Colonic mucosa (tissue), 4 donors: ENCODE measurements around the gene WLS. TPM values are rescaled to one million over a fixed set of nuclear protein-coding genes. Genes with fewer than 3 reads are reported as not detected.

Experiments used
- DNase-seq: peaks from one replicate; pipeline ENCODE4 v3.0.0-alpha.2; 2020
- H3K27ac ChIP-seq: fragments of 200-600 bp; one replicate; pipeline ENCODE4 v1.8.0; 2021
- H3K27me3 ChIP-seq: fragments of 200-600 bp; one replicate; pipeline ENCODE4 v1.8.0; 2021
- H3K36me3 ChIP-seq: fragments of 200-600 bp; one replicate; pipeline ENCODE4 v1.8.0; 2021
- H3K4me1 ChIP-seq: fragments of 200-600 bp; one replicate; pipeline ENCODE4 v1.8.0; 2021; ENCODE audit warnings: mild to moderate bottlenecking
- H3K4me3 ChIP-seq: fragments of 200-600 bp; one replicate; pipeline ENCODE4 v1.8.0; 2021
- H3K9ac ChIP-seq, 2 donors: one replicate each; pipeline ENCODE4 v1.7.0; 2013; ENCODE audit warnings: control low read depth in 2 of 2, low read depth in 2 of 2, low read length in 2 of 2
- H3K9me3 ChIP-seq: fragments of 200-600 bp; one replicate; pipeline ENCODE4 v1.8.0; 2021
- CTCF ChIP-seq: fragments of 200-600 bp; IDR thresholded peaks from one replicate; pipeline ENCODE4 v1.8.0; 2022; ENCODE audit warnings: antibody characterized with exemption, mild to moderate bottlenecking
- intact Hi-C: fragments of 100-400 bp; cut with DNase I; formaldehyde crosslinking; loops from one replicate; pipeline ENCODE4 v1.14.1; 2022
- total RNA-seq, 2 donors: library from RNA; stranded (reverse); fragmentation: NEBNext Ultra II Directional in 1 of 2; extraction: Animal tissue kit (Norgen Biotek cat#: 25700) in 1 of 2; gene quantifications; one replicate each; pipeline ENCODE4 v1.2.1, GENCODE V29; 2021
- donor health status: healthy.
- donor health status: DM: no; HTN: no; CAD: no.
- donor health status: DM: no; HTN: no; CAD: no.

Gene WLS
- total RNA-seq, 2 donors from 2014 or later, result 88.3 to 116 TPM

- Histone ChIP-seq H3K9ac (no peak overlapping the region), H3K27ac (no peak overlapping the region), H3K27me3 (no peaks in the 10 kb centered on the region), H3K36me3 (no peaks in the 10 kb centered on the region), H3K9me3 (no peaks in the 10 kb centered on the region), H3K4me1 (no peaks in the 10 kb centered on the region), H3K4me3 (no peak overlapping the region)
- intact Hi-C loops, result loop anchor here (5.0 kb wide), 1 partner anchor 83 kb away; the partner anchor contains the start of gene WLS
- DNase-seq, result no peak
- TF ChIP-seq CTCF, result no peak
Observed at GRCh38 chr1:68149110-68149798, 83.1 kb downstream of the WLS start.

- intact Hi-C loops, result loop anchor here (5.0 kb wide), 1 partner anchor 84 kb away; the partner anchor contains the start of gene WLS
- Histone ChIP-seq H3K27me3 (no peaks in the 10 kb centered on the region), H3K9me3 (no peaks in the 10 kb centered on the region), H3K4me1 (no peaks in the 10 kb centered on the region), H3K9ac (no peak overlapping the region), H3K36me3 (no peaks in the 10 kb centered on the region), H3K4me3 (no peak overlapping the region), H3K27ac (no peak overlapping the region)
- DNase-seq, result no peak
- TF ChIP-seq CTCF, result no peak
Observed at GRCh38 chr1:68148631-68149030, 83.7 kb downstream of the WLS start.

- no peak for TF ChIP-seq CTCF
- Histone ChIP-seq H3K4me1 (no peaks in the 10 kb centered on the region), H3K4me3 (no peak overlapping the region), H3K27me3 (no peaks in the 10 kb centered on the region), H3K36me3 (no peaks in the 10 kb centered on the region), H3K9me3 (no peaks in the 10 kb centered on the region), H3K9ac (no peak overlapping the region), H3K27ac (no peak overlapping the region)
- DNase-seq, result no peak
- intact Hi-C loops, result loop anchor here (5.0 kb wide), 1 partner anchor 85 kb away; the partner anchor contains the start of gene WLS
Observed at GRCh38 chr1:68147534-68148171, 84.7 kb downstream of the WLS start.

- no peak for TF ChIP-seq CTCF
- DNase-seq, result peak; percentile 72
- no peaks in the 10 kb centered on the region for H3K27me3 ChIP-seq
- H3K36me3 ChIP-seq, result no peaks in the 10 kb centered on the region
- intact Hi-C loops, result loop anchor here (5.0 kb wide), 1 partner anchor 87 kb away; the partner anchor contains the start of gene WLS
- H3K9me3 ChIP-seq, result no peaks in the 10 kb centered on the region
- peak overlapping the region in 1 of 2 donors; percentile 16 for H3K9ac ChIP-seq
- H3K27ac ChIP-seq, result peak overlapping the region; percentile 51
- H3K4me3 ChIP-seq, result no peak overlapping the region
- no peaks in the 10 kb centered on the region for H3K4me1 ChIP-seq
Observed at GRCh38 chr1:68145418-68146126, 86.8 kb downstream of the WLS start.

GRCh38 chr1:68144856-68145255, 87.5 kb downstream of the WLS start:
- no peaks in the 10 kb centered on the region for H3K4me1 ChIP-seq
- no peaks in the 10 kb centered on the region for H3K27me3 ChIP-seq
- H3K4me3 ChIP-seq, result no peak overlapping the region

More at GRCh38 chr1:68144856-68145255, 87.5 kb downstream of the WLS start:
- intact Hi-C loops, result loop anchor here (5.0 kb wide), 1 partner anchor 87 kb away; the partner anchor contains the start of gene WLS
- TF ChIP-seq CTCF, result no peak
- Histone ChIP-seq H3K36me3 (no peaks in the 10 kb centered on the region), H3K9me3 (no peaks in the 10 kb centered on the region), H3K9ac (peak overlapping the region in 1 of 2 donors; percentile 16), H3K27ac (peak overlapping the region; percentile 51)
- DNase-seq, result no peak
